Uterus (tissue), 4 donors: ENCODE results near the gene CDC20B. TPM values are rescaled to one million over a fixed set of nuclear protein-coding genes. Genes with fewer than 3 reads are reported as not detected.
"Not testable (repeated sequence)": the region's sequence is repeated elsewhere in the genome, so short reads cannot be mapped to it uniquely, and the experiment has no call there.

ENCODE experiments used
- DNase-seq, 2 donors: peaks; one replicate each; pipeline ENCODE4 v3.0.0-alpha.2; 2019 to 2020
- H3K27ac ChIP-seq, 2 donors: fragments of 200-600 bp; sonication (generic); 1 replicate in 1 of 2; 2 replicates in 1 of 2; pipeline ENCODE4 v1.5.1; 2016 to 2018
- H3K27me3 ChIP-seq, 2 donors: fragments of 200-600 bp; sonication (generic); one replicate each; pipeline ENCODE4 v1.5.1; 2018 to 2019; ENCODE audit warnings: control low read depth in 1 of 2
- H3K36me3 ChIP-seq, 2 donors: fragments of 200-600 bp; sonication (generic); one replicate each; pipeline ENCODE4 v1.5.1; 2019; ENCODE audit warnings: control low read depth in 1 of 2
- H3K4me1 ChIP-seq, 2 donors: fragments of 200-600 bp; sonication (generic); one replicate each; pipeline ENCODE4 v1.5.1; 2018 to 2019; ENCODE audit warnings: control low read depth in 1 of 2
- H3K4me3 ChIP-seq, 2 donors: fragments of 200-600 bp; sonication (generic); 1 replicate in 1 of 2; 2 replicates in 1 of 2; pipeline ENCODE4 v1.5.1; 2018 to 2019; ENCODE audit warnings: mild to moderate bottlenecking in 1 of 2
- H3K9me3 ChIP-seq, 2 donors: fragments of 200-600 bp; sonication (generic); one replicate each; pipeline ENCODE4 v1.5.1; 2019; ENCODE audit warnings: control low read depth in 1 of 2
- CTCF ChIP-seq, 4 experiments: fragments of 200-600 bp in 2 of 4; fragments of 450-650 bp in 2 of 4; sonication (generic) in 2 of 4; IDR thresholded peaks; one replicate each; pipeline ENCODE4 v1.5.1; 2016 to 2019; ENCODE audit warnings: antibody characterized with exemption in 4 of 4, mild to moderate bottlenecking in 2 of 4, moderate library complexity in 1 of 4
- POLR2A ChIP-seq, 2 donors: fragments of 450-650 bp; IDR thresholded peaks; one replicate each; pipeline ENCODE4 v1.6.1; 2016; ENCODE audit warnings: antibody characterized with exemption in 2 of 2, mild to moderate bottlenecking in 1 of 2, moderate library complexity in 1 of 2
- intact Hi-C: fragments of 100-400 bp; cut with DNase I; formaldehyde crosslinking; loops from one replicate; pipeline ENCODE4 v1.15.1; 2023; ENCODE audit warnings: low total_unique reads
- total RNA-seq, 4 donors: library from RNA; depleted of rRNA in 3 of 4; stranded (reverse); fragments of >200 nt in 3 of 4; gene quantifications; one replicate each; pipeline versions ENCODE4 v1.1.0 to v1.2.4, GENCODE V29; 2014 to 2023
- donor health status: DM: yes; HTN: yes; CAD: no.

Gene CDC20B
- total RNA-seq, 4 donors from 2014 or later = 0.35 TPM; not detected in 3

- TF ChIP-seq POLR2A (IDR thresholded peaks at IDR 0.05) (no peak), CTCF (IDR thresholded peaks at IDR 0.05) (no peak)
- Histone ChIP-seq H3K4me3 (no peak overlapping the region), H3K4me1 (no peaks in the 10 kb centered on the region), H3K36me3 (no peaks in the 10 kb centered on the region), H3K27ac (no peak overlapping the region), H3K9me3 (no peaks in the 10 kb centered on the region), H3K27me3 (no peaks in the 10 kb centered on the region)
- intact Hi-C loops = no loop called here
- no peak for DNase-seq
Measured at GRCh38 chr5:55114061-55114460, 58.9 kb downstream of the CDC20B start.

DNA sequence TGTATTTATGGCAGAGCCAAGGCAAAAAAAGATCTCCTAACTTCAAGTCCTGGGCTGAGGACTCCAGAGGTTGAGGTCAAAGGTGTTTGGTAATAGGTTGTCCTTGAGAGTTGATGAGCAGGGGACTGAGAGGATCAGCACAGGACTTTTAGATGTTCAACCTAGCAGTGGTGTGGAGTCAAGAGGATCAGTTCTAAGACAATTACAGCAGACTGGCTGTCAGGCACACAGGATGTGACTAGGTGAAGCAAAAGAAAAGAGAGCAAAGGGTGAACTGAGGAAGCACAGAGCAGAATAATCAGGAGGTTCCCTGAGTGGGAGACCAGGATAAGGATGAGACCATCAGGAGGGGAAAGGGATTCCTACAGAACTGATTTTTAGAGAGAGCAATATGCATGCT lies 59.6 kb downstream of the CDC20B start:
- intact Hi-C loops = no loop called here
- H3K4me3 ChIP-seq = no peak overlapping the region

GRCh38 chr5:55110217-55110616 lies 62.8 kb downstream of the CDC20B start:
- intact Hi-C loops = no loop called here
- no peaks in the 10 kb centered on the region for H3K9me3 ChIP-seq
- H3K4me1 ChIP-seq = no peaks in the 10 kb centered on the region
- no peaks in the 10 kb centered on the region for H3K27me3 ChIP-seq
- no peak for TF ChIP-seq POLR2A (IDR thresholded peaks at IDR 0.05)
- TF ChIP-seq CTCF (IDR thresholded peaks at IDR 0.05) = no peak
- H3K27ac ChIP-seq = no peak overlapping the region
- DNase-seq = no peak
- H3K36me3 ChIP-seq = no peaks in the 10 kb centered on the region
- no peak overlapping the region for H3K4me3 ChIP-seq

More for the DNA sequence above, 59.6 kb downstream of the CDC20B start:
- no peak for DNase-seq
- Histone ChIP-seq H3K27me3 (no peaks in the 10 kb centered on the region), H3K27ac (no peak overlapping the region), H3K9me3 (no peaks in the 10 kb centered on the region), H3K4me1 (no peaks in the 10 kb centered on the region), H3K36me3 (no peaks in the 10 kb centered on the region)
- TF ChIP-seq POLR2A (IDR thresholded peaks at IDR 0.05) (no peak), CTCF (IDR thresholded peaks at IDR 0.05) (no peak)

DNA sequence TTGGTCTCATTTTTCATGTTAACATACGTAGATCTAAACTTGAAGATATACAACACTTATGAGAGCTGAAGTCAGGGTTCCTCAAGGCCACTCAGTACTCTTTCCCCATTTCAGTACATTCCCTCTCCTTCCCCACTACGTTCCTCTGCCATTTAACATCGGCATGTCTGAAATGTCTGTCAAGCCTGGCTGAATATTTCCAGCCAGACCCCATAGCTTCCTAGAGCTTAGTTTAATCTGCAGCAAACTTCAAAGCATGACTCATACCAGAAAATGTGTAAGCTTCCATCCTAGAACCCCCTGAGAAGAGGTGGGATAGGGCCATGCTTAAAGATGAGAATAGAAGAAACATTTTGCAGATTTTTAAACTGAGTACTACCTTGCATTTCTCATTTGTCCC lies 64.3 kb downstream of the CDC20B start:
- intact Hi-C loops = no loop called here
- Histone ChIP-seq H3K4me1 (no peaks in the 10 kb centered on the region), H3K27me3 (no peaks in the 10 kb centered on the region), H3K27ac (no peak overlapping the region), H3K9me3 (no peaks in the 10 kb centered on the region), H3K36me3 (no peaks in the 10 kb centered on the region), H3K4me3 (no peak overlapping the region)
- no peak for TF ChIP-seq POLR2A (IDR thresholded peaks at IDR 0.05)
- TF ChIP-seq CTCF (IDR thresholded peaks at IDR 0.05) = no peak
- DNase-seq = no peak

- intact Hi-C loops, H3K4me1 ChIP-seq, H3K9me3 ChIP-seq, H3K27me3 ChIP-seq, H3K4me3 ChIP-seq, H3K27ac ChIP-seq, DNase-seq, H3K36me3 ChIP-seq: not testable (repeated sequence)
Measured at GRCh38 chr5:55105976-55106375, 67.0 kb downstream of the CDC20B start.
